Neural progenitor cell (in vitro differentiated cells): Measurements from ENCODE around the gene C1orf21. TPM values are rescaled to one million over a fixed set of nuclear protein-coding genes. Genes with fewer than 3 reads are reported as not detected.
"Not testable (repeated sequence)": the region's sequence is repeated elsewhere in the genome, so short reads cannot be mapped to it uniquely, and the experiment has no call there.

Experiments
- DNase-seq: peaks from one replicate; pipeline ENCODE4 v3.0.0-alpha.2; 2016; ENCODE audit warnings: low spot score
- H2AFZ ChIP-seq: fragments of 200-600 bp; sonication (generic); replicated peaks from 2 replicates; pipeline ENCODE4 v1.6.1; 2016; ENCODE audit warnings: antibody characterized with exemption
- H3F3A ChIP-seq: fragments of 200-600 bp; sonication (generic); 2 replicates; pipeline ENCODE4 v1.6.1; 2016; ENCODE audit warnings: antibody characterized with exemption, low read depth
- H3K27ac ChIP-seq: fragments of 200-600 bp; sonication (generic); 2 replicates; pipeline ENCODE4 v1.5.1; 2016; ENCODE audit warnings: mild to moderate bottlenecking
- H3K27me3 ChIP-seq: fragments of 200-600 bp; sonication (generic); 2 replicates; pipeline ENCODE4 v1.6.1; 2016; ENCODE audit warnings: mild to moderate bottlenecking, moderate library complexity
- H3K36me3 ChIP-seq: fragments of 200-600 bp; sonication (generic); 2 replicates; pipeline ENCODE4 v1.5.1; 2016
- H3K4me1 ChIP-seq: fragments of 200-600 bp; sonication (generic); 2 replicates; pipeline ENCODE4 v1.6.1; 2016; ENCODE audit warnings: mixed run types
- H3K4me2 ChIP-seq: fragments of 200-600 bp; sonication (generic); 2 replicates; pipeline ENCODE4 v1.6.1; 2016
- H3K4me3 ChIP-seq: fragments of 200-600 bp; sonication (generic); 2 replicates; pipeline ENCODE4 v1.5.1; 2016
- H3K79me2 ChIP-seq: fragments of 200-600 bp; sonication (generic); 2 replicates; pipeline ENCODE4 v1.6.1; 2016; ENCODE audit warnings: low read depth
- H3K9ac ChIP-seq: fragments of 200-600 bp; sonication (generic); 2 replicates; pipeline ENCODE4 v1.6.1; 2016
- H3K9me3 ChIP-seq: fragments of 200-600 bp; sonication (generic); 2 replicates; pipeline ENCODE4 v1.5.1; 2016; ENCODE audit warnings: low read depth
- H4K20me1 ChIP-seq: fragments of 200-600 bp; sonication (generic); 2 replicates; pipeline ENCODE4 v1.6.1; 2016; ENCODE audit warnings: low read depth
- H3K27ac Mint-ChIP-seq: 3 replicates; pipeline ENCODE4 v1.8.0; 2021; ENCODE audit warnings: mixed read lengths
- H3K27me3 Mint-ChIP-seq: 2 replicates; pipeline ENCODE4 v1.8.0; 2022; ENCODE audit warnings: low read depth, mild to moderate bottlenecking, inconsistent platforms, moderate library complexity, mixed read lengths; ENCODE audit not compliant: insufficient read depth
- H3K36me3 Mint-ChIP-seq: 3 replicates; pipeline ENCODE4 v1.8.0; 2021; ENCODE audit warnings: mixed read lengths
- H3K4me1 Mint-ChIP-seq: 3 replicates; pipeline ENCODE4 v1.8.0; 2021; ENCODE audit warnings: mixed read lengths
- H3K4me3 Mint-ChIP-seq: 3 replicates; pipeline ENCODE4 v1.8.0; 2021; ENCODE audit warnings: mild to moderate bottlenecking, moderate library complexity, mixed read lengths
- H3K9me3 Mint-ChIP-seq: 3 replicates; pipeline ENCODE4 v1.8.0; 2020; ENCODE audit warnings: mixed read lengths
- EZH2 ChIP-seq: fragments of 200-600 bp; sonication (generic); IDR thresholded peaks from 2 replicates; pipeline ENCODE4 v1.6.1; 2017; ENCODE audit warnings: antibody characterized with exemption, mild to moderate bottlenecking, moderate library complexity
- EZH2phosphoT487 ChIP-seq: fragments of 200-600 bp; sonication (generic); IDR thresholded peaks from 2 replicates; pipeline ENCODE4 v1.6.1; 2017; ENCODE audit warnings: antibody characterized with exemption
- total RNA-seq: library from RNA; depleted of rRNA; stranded (reverse); fragments of >200 nt; gene quantifications from 2 replicates; pipeline ENCODE4 v1.2.3, GENCODE V29; 2015; ENCODE audit warnings: low replicate concordance
- TF ChIP-seq, protein P1 (sequence below): fragments of 200-600 bp; sonication (generic); IDR thresholded peaks from 2 replicates; pipeline ENCODE4 v1.5.1; 2017; ENCODE audit warnings: antibody characterized with exemption, mild to moderate bottlenecking

The C1orf21 gene
- total RNA-seq, 1 donor from 2014 or later = 117 TPM

- H3K27me3 Mint-ChIP-seq = peaks cover 4% of the 10 kb centered on the region
- Histone ChIP-seq H3K4me2 (no peak overlapping the region), H3K9me3 (no peaks in the 10 kb centered on the region), H3F3A (peaks cover 30% of the 10 kb centered on the region), H3K36me3 (no peaks in the 10 kb centered on the region), H3K79me2 (no peaks in the 10 kb centered on the region), H4K20me1 (no peaks in the 10 kb centered on the region), H3K9ac (no peak overlapping the region), H3K27ac (no peak overlapping the region), H3K27me3 (no peaks in the 10 kb centered on the region), H3K4me3 (no peak overlapping the region), H3K4me1 (peaks cover 17% of the 10 kb centered on the region), H2AFZ (no peak overlapping the region)
- no peak overlapping the region for H3K4me3 Mint-ChIP-seq
- no peaks in the 10 kb centered on the region for H3K9me3 Mint-ChIP-seq
- peaks cover 2% of the 10 kb centered on the region for H3K36me3 Mint-ChIP-seq
- no peak overlapping the region for H3K27ac Mint-ChIP-seq
- peaks cover 25% of the 10 kb centered on the region for H3K4me1 Mint-ChIP-seq
- no peak for DNase-seq
- TF ChIP-seq EZH2phosphoT487 (no peak), EZH2 (no peak)
- TF ChIP-seq, protein P1, sequence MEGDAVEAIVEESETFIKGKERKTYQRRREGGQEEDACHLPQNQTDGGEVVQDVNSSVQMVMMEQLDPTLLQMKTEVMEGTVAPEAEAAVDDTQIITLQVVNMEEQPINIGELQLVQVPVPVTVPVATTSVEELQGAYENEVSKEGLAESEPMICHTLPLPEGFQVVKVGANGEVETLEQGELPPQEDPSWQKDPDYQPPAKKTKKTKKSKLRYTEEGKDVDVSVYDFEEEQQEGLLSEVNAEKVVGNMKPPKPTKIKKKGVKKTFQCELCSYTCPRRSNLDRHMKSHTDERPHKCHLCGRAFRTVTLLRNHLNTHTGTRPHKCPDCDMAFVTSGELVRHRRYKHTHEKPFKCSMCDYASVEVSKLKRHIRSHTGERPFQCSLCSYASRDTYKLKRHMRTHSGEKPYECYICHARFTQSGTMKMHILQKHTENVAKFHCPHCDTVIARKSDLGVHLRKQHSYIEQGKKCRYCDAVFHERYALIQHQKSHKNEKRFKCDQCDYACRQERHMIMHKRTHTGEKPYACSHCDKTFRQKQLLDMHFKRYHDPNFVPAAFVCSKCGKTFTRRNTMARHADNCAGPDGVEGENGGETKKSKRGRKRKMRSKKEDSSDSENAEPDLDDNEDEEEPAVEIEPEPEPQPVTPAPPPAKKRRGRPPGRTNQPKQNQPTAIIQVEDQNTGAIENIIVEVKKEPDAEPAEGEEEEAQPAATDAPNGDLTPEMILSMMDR = no peak
These were observed 222.2 kb downstream of the C1orf21 start for GRCh38 chr1:184608990-184609389.

DNA sequence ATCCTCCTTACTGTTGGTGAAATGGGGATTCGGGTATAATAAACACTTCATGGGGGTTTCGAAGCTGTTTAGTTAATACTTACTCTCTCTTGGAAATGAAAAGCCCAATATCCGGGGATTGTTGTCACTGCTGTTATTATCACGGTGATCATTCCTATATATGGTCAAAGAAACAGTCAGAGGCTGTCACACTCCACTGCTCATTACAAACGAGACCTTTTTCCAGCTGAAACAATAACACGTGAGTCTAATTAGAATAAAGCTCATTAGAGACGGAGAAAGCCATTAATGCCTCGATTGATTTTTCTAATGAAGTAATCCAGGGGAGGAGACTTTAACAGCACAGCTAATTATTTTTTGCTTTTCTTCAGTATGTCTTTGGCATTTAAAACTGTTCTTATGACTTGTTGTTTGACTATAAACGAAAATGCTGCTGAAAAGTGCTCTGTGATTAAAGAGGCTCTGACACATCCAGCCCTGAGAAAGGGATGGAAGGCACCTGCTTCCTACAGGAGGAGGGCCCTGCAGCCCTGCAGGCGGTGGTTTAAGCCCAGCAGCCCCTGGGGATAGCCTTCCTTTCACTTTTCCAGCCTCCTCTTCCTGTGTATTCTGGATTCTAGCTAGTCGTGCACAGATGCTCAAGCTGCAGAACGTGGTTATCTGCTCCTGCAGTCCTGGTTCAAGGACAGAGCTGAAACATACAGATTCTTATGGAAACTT lies 224.2 kb downstream of the C1orf21 start:
- peaks cover 2% of the 10 kb centered on the region for H3K36me3 Mint-ChIP-seq
- H2AFZ ChIP-seq = no peak overlapping the region
- H3F3A ChIP-seq = peaks cover 30% of the 10 kb centered on the region
- H3K4me1 ChIP-seq = peaks cover 26% of the 10 kb centered on the region
- peaks cover 4% of the 10 kb centered on the region for H3K27me3 Mint-ChIP-seq
- peak overlapping the region; percentile 70 for H3K4me2 ChIP-seq
- H3K9me3 Mint-ChIP-seq = no peaks in the 10 kb centered on the region
- no peaks in the 10 kb centered on the region for H3K36me3 ChIP-seq
- H3K4me1 Mint-ChIP-seq = peaks cover 25% of the 10 kb centered on the region
- H3K9me3 ChIP-seq = no peaks in the 10 kb centered on the region
- no peaks in the 10 kb centered on the region for H3K27me3 ChIP-seq
- TF ChIP-seq, protein P1 = no peak
- TF ChIP-seq EZH2phosphoT487 (no peak), EZH2 (no peak)
- peak; percentile 70 for DNase-seq
- H3K4me3 Mint-ChIP-seq = no peak overlapping the region
- peak overlapping the region; percentile 83 for H3K27ac Mint-ChIP-seq
- H3K4me3 ChIP-seq = no peak overlapping the region
- no peaks in the 10 kb centered on the region for H4K20me1 ChIP-seq
- H3K9ac ChIP-seq = no peak overlapping the region
- H3K79me2 ChIP-seq = no peaks in the 10 kb centered on the region
- H3K27ac ChIP-seq = peak overlapping the region; percentile 83

- not testable (repeated sequence) for DNase-seq, H3K27me3 Mint-ChIP-seq, H3K4me3 ChIP-seq, H2AFZ ChIP-seq, H3K36me3 ChIP-seq, H3K27ac Mint-ChIP-seq, H4K20me1 ChIP-seq, H3K79me2 ChIP-seq, H3K9me3 ChIP-seq, H3K36me3 Mint-ChIP-seq, H3K27me3 ChIP-seq, H3K9ac ChIP-seq, H3K9me3 Mint-ChIP-seq, H3K4me3 Mint-ChIP-seq
- peak overlapping the region; percentile 83 for H3K27ac ChIP-seq
- peak overlapping the region; percentile 70 for H3K4me2 ChIP-seq
- peaks cover 25% of the 10 kb centered on the region for H3K4me1 Mint-ChIP-seq
- peaks cover 30% of the 10 kb centered on the region for H3F3A ChIP-seq
- H3K4me1 ChIP-seq = peaks cover 26% of the 10 kb centered on the region
These were observed 225.4 kb downstream of the C1orf21 start for GRCh38 chr1:184612229-184612628.

- no peaks in the 10 kb centered on the region for H3K9me3 Mint-ChIP-seq
- Histone ChIP-seq H3K4me3 (no peak overlapping the region), H3K9me3 (no peaks in the 10 kb centered on the region), H3F3A (peaks cover 27% of the 10 kb centered on the region), H3K9ac (no peak overlapping the region), H3K4me2 (no peak overlapping the region), H3K79me2 (no peaks in the 10 kb centered on the region), H2AFZ (no peak overlapping the region), H3K36me3 (no peaks in the 10 kb centered on the region), H3K27me3 (no peaks in the 10 kb centered on the region), H4K20me1 (no peaks in the 10 kb centered on the region), H3K4me1 (peaks cover 26% of the 10 kb centered on the region), H3K27ac (no peak overlapping the region)
- TF ChIP-seq EZH2 (no peak), EZH2phosphoT487 (no peak)
- no peak for DNase-seq
- H3K36me3 Mint-ChIP-seq = peaks cover 6% of the 10 kb centered on the region
- no peak overlapping the region for H3K4me3 Mint-ChIP-seq
- H3K27me3 Mint-ChIP-seq = no peaks in the 10 kb centered on the region
- no peak overlapping the region for H3K27ac Mint-ChIP-seq
- peaks cover 19% of the 10 kb centered on the region for H3K4me1 Mint-ChIP-seq
These were observed 227.8 kb downstream of the C1orf21 start for GRCh38 chr1:184614667-184615066.
